ENCODE results near the gene THSD7B. TPM values are rescaled to one million over a fixed set of nuclear protein-coding genes. Genes with fewer than 3 reads are reported as not detected.

THSD7B gene
- total and polyA plus RNA-seq, 2 donors from 2014 or later, result 0.34 to 0.85 TPM

- no peaks in the 10 kb centered on the region for H3K9me3 ChIP-seq (ENCODE audit: control insufficient read depth in 2 of 3, insufficient read depth in 1 of 3, low read length in 3 of 3)
- H3K27ac ChIP-seq (ENCODE audit: low read depth in 2 of 2, low read length in 2 of 2), result no peak overlapping the region
- H3K4me1 ChIP-seq (ENCODE audit: control insufficient read depth in 2 of 3, insufficient read depth in 2 of 3, low read depth in 1 of 3, low read length in 3 of 3), result no peaks in the 10 kb centered on the region
- H3K4me3 ChIP-seq (ENCODE audit: low read length in 3 of 3), result no peak overlapping the region
- no peaks in the 10 kb centered on the region for H3K36me3 ChIP-seq (ENCODE audit: control insufficient read depth in 2 of 3, insufficient read depth in 3 of 3, low read length in 3 of 3)
- intact Hi-C loops (cut with DNase I), result no loop called here
- no peaks in the 10 kb centered on the region for H3K27me3 ChIP-seq (ENCODE audit: control insufficient read depth, insufficient read depth, low read length)
- DNase-seq, result no peak
- H3K9ac ChIP-seq (ENCODE audit: low read length in 3 of 3), result no peak overlapping the region
- TF ChIP-seq CTCF (IDR thresholded peaks at IDR 0.05; ENCODE audit: borderline replicate concordance, extremely low read depth, insufficient read depth), result no peak
- no peak for FAIRE-seq
Observed at GRCh38 chr2:136860443-136860958, 95.2 kb downstream of the THSD7B start.

GRCh38 chr2:136863468-136863867 is 98.1 kb downstream of the THSD7B start:
- intact Hi-C loops (cut with DNase I), result no loop called here
- no peaks in the 10 kb centered on the region for H3K36me3 ChIP-seq (ENCODE audit: control insufficient read depth in 2 of 3, insufficient read depth in 3 of 3, low read length in 3 of 3)
- H3K27ac ChIP-seq (ENCODE audit: low read depth in 2 of 2, low read length in 2 of 2), result no peak overlapping the region
- no peak overlapping the region for H3K4me3 ChIP-seq (ENCODE audit: low read length in 3 of 3)
- no peaks in the 10 kb centered on the region for H3K4me1 ChIP-seq (ENCODE audit: control insufficient read depth in 2 of 3, insufficient read depth in 2 of 3, low read depth in 1 of 3, low read length in 3 of 3)
- no peaks in the 10 kb centered on the region for H3K9me3 ChIP-seq (ENCODE audit: control insufficient read depth in 2 of 3, insufficient read depth in 1 of 3, low read length in 3 of 3)
- no peak for FAIRE-seq
- peak in 1 of 5 donors; percentile 2 for DNase-seq
- no peak overlapping the region for H3K9ac ChIP-seq (ENCODE audit: low read length in 3 of 3)
- TF ChIP-seq CTCF (IDR thresholded peaks at IDR 0.05; ENCODE audit: borderline replicate concordance, extremely low read depth, insufficient read depth), result no peak
- no peaks in the 10 kb centered on the region for H3K27me3 ChIP-seq (ENCODE audit: control insufficient read depth, insufficient read depth, low read length)

GRCh38 chr2:136863874-136864273 is 98.5 kb downstream of the THSD7B start:
- intact Hi-C loops (cut with DNase I), result no loop called here
- H3K27me3 ChIP-seq (ENCODE audit: control insufficient read depth, insufficient read depth, low read length), result no peaks in the 10 kb centered on the region
- H3K27ac ChIP-seq (ENCODE audit: low read depth in 2 of 2, low read length in 2 of 2), result no peak overlapping the region
- no peak overlapping the region for H3K9ac ChIP-seq (ENCODE audit: low read length in 3 of 3)
- no peak for FAIRE-seq
- H3K4me1 ChIP-seq (ENCODE audit: control insufficient read depth in 2 of 3, insufficient read depth in 2 of 3, low read depth in 1 of 3, low read length in 3 of 3), result no peaks in the 10 kb centered on the region
- DNase-seq, result peak in 2 of 5 donors; percentile 27 to 48
- TF ChIP-seq CTCF (IDR thresholded peaks at IDR 0.05; ENCODE audit: borderline replicate concordance, extremely low read depth, insufficient read depth), result no peak
- H3K4me3 ChIP-seq (ENCODE audit: low read length in 3 of 3), result no peak overlapping the region
- no peaks in the 10 kb centered on the region for H3K36me3 ChIP-seq (ENCODE audit: control insufficient read depth in 2 of 3, insufficient read depth in 3 of 3, low read length in 3 of 3)
- no peaks in the 10 kb centered on the region for H3K9me3 ChIP-seq (ENCODE audit: control insufficient read depth in 2 of 3, insufficient read depth in 1 of 3, low read length in 3 of 3)

- no peaks in the 10 kb centered on the region for H3K36me3 ChIP-seq (ENCODE audit: control insufficient read depth in 2 of 3, insufficient read depth in 3 of 3, low read length in 3 of 3)
- no peak overlapping the region for H3K4me3 ChIP-seq (ENCODE audit: low read length in 3 of 3)
- TF ChIP-seq CTCF (IDR thresholded peaks at IDR 0.05; ENCODE audit: borderline replicate concordance, extremely low read depth, insufficient read depth), result no peak
- H3K9ac ChIP-seq (ENCODE audit: low read length in 3 of 3), result no peak overlapping the region
- no peaks in the 10 kb centered on the region for H3K27me3 ChIP-seq (ENCODE audit: control insufficient read depth, insufficient read depth, low read length)
- no peak overlapping the region for H3K27ac ChIP-seq (ENCODE audit: low read depth in 2 of 2, low read length in 2 of 2)
- no peaks in the 10 kb centered on the region for H3K4me1 ChIP-seq (ENCODE audit: control insufficient read depth in 2 of 3, insufficient read depth in 2 of 3, low read depth in 1 of 3, low read length in 3 of 3)
- DNase-seq (no peak), FAIRE-seq (no peak)
- intact Hi-C loops (cut with DNase I), result no loop called here
- H3K9me3 ChIP-seq (ENCODE audit: control insufficient read depth in 2 of 3, insufficient read depth in 1 of 3, low read length in 3 of 3), result no peaks in the 10 kb centered on the region
Observed at GRCh38 chr2:136871424-136871823, 106.1 kb downstream of the THSD7B start.
